Body of pancreas (tissue), 4 donors: ENCODE measurements around the gene WDR82. TPM values are rescaled to one million over a fixed set of nuclear protein-coding genes. Genes with fewer than 3 reads are reported as not detected.

Experiments
- ATAC-seq: fragments of 150-250 bp; one replicate; pipeline ENCODE4 v1.9.1; 2016
- DNase-seq, 4 donors: peaks; one replicate each; pipeline ENCODE4 v3.0.0-alpha.2; 2019
- H3K27ac ChIP-seq, 4 donors: fragments of 200-600 bp; sonication (generic); 1 replicate in 3 of 4; 2 replicates in 1 of 4; pipeline versions ENCODE4 v1.5.1 to v1.6.1; 2016 to 2019; ENCODE audit warnings: mild to moderate bottlenecking in 1 of 4, mixed read lengths in 1 of 4, moderate library complexity in 1 of 4
- H3K27me3 ChIP-seq, 2 donors: fragments of 200-600 bp; sonication (generic); one replicate each; pipeline ENCODE4 v1.6.0; 2016; ENCODE audit warnings: mild to moderate bottlenecking in 1 of 2
- H3K36me3 ChIP-seq, 2 donors: fragments of 200-600 bp; sonication (generic); replicated peaks in 1 of 2; 2 replicates each; pipeline ENCODE4 v1.5.1; 2016; ENCODE audit warnings: low read depth in 2 of 2; ENCODE audit not compliant: insufficient read depth in 1 of 2
- H3K4me1 ChIP-seq: fragments of 200-600 bp; sonication (generic); one replicate; pipeline ENCODE4 v1.6.0; 2016
- H3K4me3 ChIP-seq, 2 donors: fragments of 200-600 bp; sonication (generic); 1 replicate in 1 of 2; 2 replicates in 1 of 2; pipeline ENCODE4 v1.5.1; 2016 to 2019
- H3K9me3 ChIP-seq, 3 donors: fragments of 200-600 bp; sonication (generic); 1 replicate in 2 of 3; 2 replicates in 1 of 3; pipeline ENCODE4 v1.5.1; 2016
- CTCF ChIP-seq, 7 experiments: fragments of 450-650 bp in 4 of 7; fragments of 200-600 bp in 3 of 7; sonication (generic) in 3 of 7; IDR thresholded peaks; one replicate each; pipeline ENCODE4 v1.5.1; 2016 to 2019; ENCODE audit warnings: antibody characterized with exemption in 7 of 7
- POLR2A ChIP-seq, 3 donors: fragments of 450-650 bp; IDR thresholded peaks; one replicate each; pipeline ENCODE4 v1.6.1; 2016; ENCODE audit warnings: antibody characterized with exemption in 3 of 3, mild to moderate bottlenecking in 2 of 3
- WGBS, 2 donors: methylation state at CpG; one replicate each; pipeline ENCODE4 v1.1.5; 2017; 5-methylcytosine and 5-hydroxymethylcytosine counted together
- intact Hi-C: fragments of 100-400 bp; cut with DNase I; formaldehyde crosslinking; loops from one replicate; pipeline ENCODE4 v1.15.1; 2023
- total RNA-seq, 2 donors: library from RNA; depleted of rRNA; stranded (reverse); fragments of >200 nt; gene quantifications; one replicate each; pipeline ENCODE4 v1.1.0, GENCODE V29; 2016

Gene WDR82
- total RNA-seq, 2 donors from 2014 or later: 19.1 to 21.5 TPM

GRCh38 chr3:52315006-52315405 lies 36.6 kb upstream of the WDR82 start:
- ATAC-seq: no peak
- no peaks in the 10 kb centered on the region for H3K27me3 ChIP-seq
- H3K4me3 ChIP-seq: no peak overlapping the region
- H3K27ac ChIP-seq: no peak overlapping the region
- WGBS, 2 donors: 91 to 93% methylated on average over 6 of the region's 6 CpGs
- peaks cover 5% of the 10 kb centered on the region for H3K4me1 ChIP-seq
- intact Hi-C loops: no loop called here
- H3K9me3 ChIP-seq: no peaks in the 10 kb centered on the region
- TF ChIP-seq CTCF (IDR thresholded peaks at IDR 0.05): no peak
- no peak for TF ChIP-seq POLR2A (IDR thresholded peaks at IDR 0.05)
- DNase-seq: no peak
- no peaks in the 10 kb centered on the region for H3K36me3 ChIP-seq

DNA sequence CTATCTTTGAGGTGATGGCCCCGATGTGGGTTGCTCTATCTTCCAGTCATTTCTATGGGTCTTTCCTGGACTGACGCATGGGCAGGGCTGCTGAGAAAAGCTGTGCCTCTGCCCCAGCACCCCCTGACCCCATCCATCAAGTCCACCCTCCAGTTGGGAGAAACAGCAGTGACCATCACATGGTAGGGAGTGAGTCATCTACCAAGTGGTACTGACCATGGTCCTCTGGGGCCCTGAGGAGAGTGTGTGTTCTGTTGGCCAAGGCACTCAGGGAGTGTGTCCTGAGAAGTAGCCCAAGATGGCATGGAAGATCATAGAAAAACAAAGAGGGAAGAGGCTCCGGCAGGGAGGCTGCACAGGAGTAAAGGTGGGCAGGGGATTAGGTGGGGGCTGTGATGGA lies 36.0 kb upstream of the WDR82 start:
- Histone ChIP-seq H3K27me3 (no peaks in the 10 kb centered on the region), H3K4me1 (peaks cover 5% of the 10 kb centered on the region), H3K36me3 (no peaks in the 10 kb centered on the region), H3K4me3 (no peak overlapping the region), H3K9me3 (no peaks in the 10 kb centered on the region), H3K27ac (no peak overlapping the region)
- 93 to 94% methylated on average over 1 to 3 of the region's 3 CpGs for WGBS, 2 donors
- intact Hi-C loops: no loop called here
- DNase-seq: no peak
- TF ChIP-seq POLR2A (IDR thresholded peaks at IDR 0.05): no peak
- TF ChIP-seq CTCF (IDR thresholded peaks at IDR 0.05): no peak
- ATAC-seq: no peak

DNA sequence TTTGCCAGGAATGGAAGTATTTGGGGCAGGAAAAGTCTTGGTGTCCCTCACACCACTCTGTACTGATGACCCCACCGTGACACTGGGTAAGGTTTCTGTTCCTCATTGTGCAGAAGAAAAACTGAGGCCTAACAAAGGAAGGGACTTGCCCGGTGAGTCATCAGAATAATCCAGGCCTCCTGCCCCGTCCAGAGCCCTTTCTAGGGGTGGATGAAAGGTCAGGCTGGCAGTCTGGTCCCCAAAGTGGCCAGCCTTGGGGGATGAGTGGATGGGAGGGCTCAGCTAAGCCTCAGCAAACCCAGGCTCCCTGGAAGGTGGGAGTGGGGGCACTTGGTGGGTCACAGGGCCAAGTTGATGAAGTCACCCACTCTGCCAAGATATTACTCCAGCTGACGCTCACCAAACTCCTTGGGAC lies 35.3 kb upstream of the WDR82 start:
- peak in 1 of 4 donors; percentile 54 for DNase-seq
- Histone ChIP-seq H3K9me3 (no peaks in the 10 kb centered on the region), H3K27ac (peak overlapping the region in 2 of 4 donors; percentile 13 to 15), H3K36me3 (no peaks in the 10 kb centered on the region), H3K4me3 (no peak overlapping the region), H3K27me3 (no peaks in the 10 kb centered on the region), H3K4me1 (peaks cover 5% of the 10 kb centered on the region)
- ATAC-seq: peak; percentile 45
- no peak for TF ChIP-seq CTCF (IDR thresholded peaks at IDR 0.05)
- no peak for TF ChIP-seq POLR2A (IDR thresholded peaks at IDR 0.05)
- 56 to 64% methylated on average over 3 to 4 of the region's 4 CpGs for WGBS, 2 donors
- intact Hi-C loops: no loop called here

GRCh38 chr3:52313188-52313773 lies 34.8 kb upstream of the WDR82 start:
- H3K4me3 ChIP-seq: no peak overlapping the region
- H3K9me3 ChIP-seq: no peaks in the 10 kb centered on the region
- H3K27ac ChIP-seq: peak overlapping the region in 2 of 4 donors; percentile 13 to 15
- H3K36me3 ChIP-seq: no peaks in the 10 kb centered on the region
- intact Hi-C loops: no loop called here
- DNase-seq (no peak), ATAC-seq (no peak)
- H3K27me3 ChIP-seq: no peaks in the 10 kb centered on the region
- H3K4me1 ChIP-seq: peaks cover 5% of the 10 kb centered on the region
- 67 to 71% methylated on average over 2 of the region's 2 CpGs for WGBS, 2 donors
- TF ChIP-seq POLR2A (IDR thresholded peaks at IDR 0.05) (no peak), CTCF (IDR thresholded peaks at IDR 0.05) (no peak)

DNA sequence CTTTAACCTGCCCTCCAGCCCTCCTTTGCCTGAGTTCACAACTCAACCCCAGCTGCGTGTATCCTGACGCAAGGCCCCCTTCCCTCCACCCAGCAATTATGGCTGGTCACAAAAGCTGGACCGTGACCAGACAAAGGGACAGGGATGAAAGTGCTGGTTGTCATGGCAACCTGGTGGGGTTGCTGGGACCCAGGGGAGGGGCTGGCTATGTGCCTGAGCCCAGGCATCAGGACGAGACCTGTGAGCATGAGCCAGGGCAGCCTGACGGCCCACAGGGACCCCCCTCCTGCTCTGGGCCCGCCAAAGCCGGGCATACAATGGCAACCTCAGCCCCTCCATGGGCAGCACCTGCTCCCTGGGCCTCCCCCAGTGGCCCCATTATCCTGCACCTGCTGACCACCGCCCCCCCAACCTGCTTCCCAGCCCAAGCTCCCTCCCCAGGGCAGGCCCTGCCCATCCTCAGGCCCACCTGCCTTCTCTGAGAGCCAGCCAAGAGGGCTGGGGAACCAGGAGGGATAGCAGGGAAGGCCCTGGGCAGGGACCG lies 33.2 kb upstream of the WDR82 start:
- no peak for TF ChIP-seq POLR2A (IDR thresholded peaks at IDR 0.05)
- H3K36me3 ChIP-seq: no peaks in the 10 kb centered on the region
- H3K4me1 ChIP-seq: peaks cover 12% of the 10 kb centered on the region
- ATAC-seq: no peak
- intact Hi-C loops: no loop called here
- H3K9me3 ChIP-seq: no peaks in the 10 kb centered on the region
- H3K4me3 ChIP-seq: no peak overlapping the region
- H3K27me3 ChIP-seq: no peaks in the 10 kb centered on the region
- no peak overlapping the region for H3K27ac ChIP-seq
- 80 to 94% methylated on average over 2 to 9 of the region's 9 CpGs for WGBS, 2 donors
- no peak for DNase-seq
